Forelimb muscle (tissue), 1 donor: ENCODE measurements around the gene ASCL5. TPM values are rescaled to one million over a fixed set of nuclear protein-coding genes. Genes with fewer than 3 reads are reported as not detected.
"Not testable (repeated sequence)": the region's sequence is repeated elsewhere in the genome, so short reads cannot be mapped to it uniquely, and the experiment has no call there.

Experiments
- DNase-seq: peaks from one replicate; pipeline ENCODE4 v3.0.0-alpha.2; 2013; ENCODE audit warnings: low read depth
- polyA plus RNA-seq: library from polyadenylated mRNA; unstranded; fragments of 120-200 nt; gene quantifications from one replicate; pipeline ENCODE4 v1.2.1, GENCODE V29; 2013; ENCODE audit not compliant: insufficient read length

Gene ASCL5
- 0.32 TPM for polyA plus RNA-seq

DNA sequence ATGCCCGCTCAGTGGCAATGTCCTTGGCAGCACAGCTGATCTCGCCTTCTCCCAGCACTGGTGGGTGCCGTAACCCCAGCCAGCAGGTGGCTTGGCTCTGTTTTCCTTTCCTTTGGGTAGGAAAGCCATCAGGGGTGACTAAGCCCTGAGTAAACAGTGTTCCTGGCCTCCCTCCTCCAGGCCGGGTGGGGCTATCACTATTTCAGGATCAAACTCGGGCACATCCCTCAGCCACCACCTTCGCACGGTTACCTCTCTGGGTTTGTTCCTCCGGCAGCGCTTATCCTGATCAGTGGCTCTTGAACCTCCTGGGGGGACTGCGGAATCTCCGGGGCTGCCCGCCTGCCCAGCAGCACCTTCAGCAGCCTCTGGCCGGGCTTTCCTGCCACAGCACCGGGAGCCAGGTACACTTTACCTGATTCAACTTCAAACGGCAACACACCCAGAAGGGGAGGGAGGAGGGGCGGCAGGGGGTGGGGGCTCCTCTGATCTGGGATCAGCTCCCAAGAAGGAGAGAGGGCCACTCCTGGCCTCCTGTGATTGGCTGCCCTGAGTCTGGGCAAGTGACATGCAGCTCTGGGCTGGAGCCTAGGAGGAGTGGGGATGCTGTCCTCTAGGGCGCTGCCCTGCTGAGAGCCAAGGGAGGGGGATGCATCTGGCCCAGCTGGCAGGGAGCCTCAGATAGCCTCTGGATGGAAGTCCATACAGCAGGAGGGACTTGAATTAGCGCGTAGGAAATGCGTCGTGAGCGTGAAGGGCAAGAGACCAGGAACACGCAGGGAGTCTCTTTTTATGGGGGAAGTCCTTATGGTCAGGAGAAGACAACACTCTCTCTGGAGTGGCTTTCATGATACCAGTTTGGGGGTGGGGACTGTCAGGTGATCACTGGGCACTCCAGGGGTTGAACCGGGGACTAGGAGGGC lies at the start of gene ASCL5:
Gene ASCL5, minus strand, starts transcription at position 353 of the 923 bp plus-strand sequence. CDS start 11,812 bp downstream, outside the sequence.
- DNase-seq: no peak

GRCh38 chr1:201175820-201176500 lies 49.0 kb upstream of the ASCL5 start:
- no peak for DNase-seq

- no peak for DNase-seq
Observed at GRCh38 chr1:201173736-201174135, 46.8 kb upstream of the ASCL5 start.

DNA sequence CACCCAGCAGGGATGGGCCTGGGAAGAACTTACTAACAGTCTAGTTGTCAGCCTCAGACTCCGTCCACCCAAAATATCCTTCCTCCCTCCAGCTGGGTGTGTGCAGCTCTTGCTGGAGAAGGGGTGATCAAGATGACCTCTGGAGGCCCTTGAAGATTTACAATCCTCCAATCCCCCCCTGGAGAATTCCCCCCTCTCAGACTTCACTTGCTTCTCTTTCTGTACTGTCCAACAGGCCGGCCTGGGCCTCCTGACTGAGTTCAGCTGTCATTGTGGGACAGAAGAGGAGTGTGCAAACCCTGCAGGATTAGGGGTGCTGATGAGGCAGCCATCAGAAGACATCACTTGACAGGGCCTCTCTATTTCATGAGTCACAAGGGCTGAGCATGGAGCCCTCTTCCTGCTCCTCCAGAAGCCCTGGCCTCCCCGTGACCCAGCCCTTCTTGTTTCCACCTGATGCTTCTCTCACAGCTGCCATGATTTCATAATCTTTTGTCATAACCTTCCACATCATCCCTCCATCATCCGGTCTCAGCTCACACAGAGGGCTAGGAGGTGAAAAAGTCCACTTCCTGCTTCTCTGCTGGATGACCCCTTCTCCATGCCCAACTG lies 46.1 kb upstream of the ASCL5 start:
- DNase-seq: no peak

- no peak for DNase-seq
Observed at GRCh38 chr1:201172326-201172725, 45.3 kb upstream of the ASCL5 start.

DNA sequence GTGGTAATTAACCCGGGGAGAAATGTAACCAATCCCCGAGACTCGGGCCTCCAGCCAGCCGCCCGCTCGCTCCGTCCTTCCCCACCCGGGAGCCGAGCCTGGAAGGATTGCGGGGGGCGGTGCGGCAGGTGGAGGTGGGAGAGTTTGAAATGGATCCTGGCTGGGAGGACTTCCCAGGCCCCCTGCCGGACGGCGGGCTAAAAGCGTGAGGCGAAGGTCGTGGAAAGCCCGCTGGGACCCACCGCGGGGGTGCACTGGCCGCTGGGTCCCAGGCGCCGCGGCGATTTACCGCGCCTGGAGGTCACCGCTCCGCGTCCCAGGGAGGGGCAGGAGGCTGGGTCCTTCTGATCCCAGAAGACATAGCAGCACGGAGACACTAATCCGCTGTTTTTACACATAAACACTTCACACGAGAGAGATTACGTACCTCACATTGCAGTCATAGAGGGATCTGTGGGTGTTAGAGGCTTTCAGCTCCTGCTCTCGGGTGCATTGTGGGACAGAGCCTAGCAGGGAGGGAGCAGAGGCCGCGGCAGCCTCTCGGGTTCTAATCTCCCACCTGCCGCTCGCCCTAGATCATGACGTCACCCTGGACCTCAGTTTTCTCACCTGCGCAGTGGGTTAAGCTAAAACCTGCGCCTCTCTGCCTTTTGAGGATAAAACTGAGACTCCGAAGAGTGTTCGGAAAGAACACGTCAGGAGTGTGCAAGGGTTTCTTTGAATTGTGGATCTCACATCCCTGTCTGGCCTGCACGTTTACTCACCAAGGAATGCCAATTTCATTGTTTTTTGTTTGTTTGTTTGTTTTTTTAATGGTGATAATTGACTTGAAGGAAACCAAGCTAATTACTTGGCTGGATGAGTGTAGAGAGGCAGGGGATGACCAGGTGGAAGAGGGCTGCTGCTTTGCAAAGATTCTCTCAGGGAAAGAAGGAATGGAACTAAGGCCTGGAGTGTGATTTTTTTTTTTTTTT lies 44.4 kb upstream of the ASCL5 start:
- no peak for DNase-seq

DNA sequence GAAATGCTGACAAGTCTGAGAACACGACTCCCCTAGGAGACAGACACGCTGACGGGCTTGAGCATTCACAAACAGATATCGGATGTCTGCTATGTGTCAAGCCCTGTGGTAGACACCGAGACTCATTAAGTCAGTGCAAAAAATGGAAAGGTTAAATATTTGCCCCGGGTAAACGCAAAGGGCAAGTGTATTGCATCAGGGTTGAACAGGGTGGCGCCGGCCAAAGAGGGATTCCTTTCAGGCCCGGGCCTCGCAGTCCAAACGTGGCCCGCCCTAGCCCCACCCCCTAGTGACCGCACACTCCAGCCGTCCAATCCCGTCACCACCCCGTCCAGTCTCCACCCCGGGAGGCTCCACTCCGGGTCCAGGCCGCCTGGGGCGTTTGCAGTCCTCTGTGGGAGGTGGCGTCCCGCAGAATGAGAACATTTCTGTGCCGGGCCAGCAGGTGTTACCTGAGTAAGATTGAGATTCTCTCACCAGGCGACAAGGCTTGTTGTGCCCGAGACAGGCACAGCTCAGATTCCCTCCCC lies 43.6 kb upstream of the ASCL5 start:
- DNase-seq: peak; percentile 70

GRCh38 chr1:201169971-201170532 lies 43.1 kb upstream of the ASCL5 start:
- no peak for DNase-seq

- no peak for DNase-seq
Observed at GRCh38 chr1:201169203-201169602, 42.2 kb upstream of the ASCL5 start.

GRCh38 chr1:201167041-201167991 lies 40.3 kb upstream of the ASCL5 start:
- DNase-seq: no peak

GRCh38 chr1:201164645-201165044 lies 37.7 kb upstream of the ASCL5 start:
- DNase-seq: no peak

DNA sequence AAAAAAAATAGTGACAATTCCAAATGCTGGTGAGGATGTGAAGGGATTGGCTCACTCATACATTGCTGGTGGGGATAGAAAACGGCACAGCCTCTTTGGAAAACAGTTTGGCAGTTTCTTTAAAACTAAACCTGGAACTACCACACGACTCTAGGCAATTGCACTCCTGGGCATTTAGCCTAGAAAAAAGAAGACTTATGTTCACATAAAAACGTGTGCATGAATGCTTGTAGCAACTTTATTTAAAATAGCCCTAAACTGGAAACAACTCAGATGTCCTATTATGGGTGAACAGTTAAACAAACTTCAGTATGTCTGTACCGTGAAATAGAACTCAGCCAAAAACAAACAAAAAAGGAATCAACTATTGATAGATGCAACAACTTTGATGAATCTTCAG lies 36.7 kb upstream of the ASCL5 start:
- no peak for DNase-seq

DNA sequence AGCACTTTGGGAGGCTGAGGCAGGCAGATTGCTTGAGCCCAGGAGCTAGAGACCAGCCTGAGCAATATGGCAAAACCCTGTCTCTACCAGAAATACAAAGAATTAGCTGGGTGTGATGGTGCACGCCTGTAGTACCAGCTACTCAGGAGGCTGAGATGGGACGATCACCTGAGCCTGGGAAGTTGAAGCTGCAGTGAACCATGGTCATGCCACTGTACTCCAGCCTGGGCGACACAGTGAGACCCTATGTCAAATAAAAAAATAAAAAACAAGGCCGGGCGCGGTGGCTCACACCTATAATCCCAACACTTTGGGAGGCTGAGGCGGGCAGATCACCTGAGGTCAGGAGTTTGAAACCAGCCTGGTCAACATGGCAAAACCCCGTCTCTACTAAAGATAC lies 36.1 kb upstream of the ASCL5 start:
- not testable (repeated sequence) for DNase-seq

GRCh38 chr1:201157949-201158348 lies 31.0 kb upstream of the ASCL5 start:
- DNase-seq: no peak

- no peak for DNase-seq
Observed at GRCh38 chr1:201156819-201157218, 29.8 kb upstream of the ASCL5 start.

GRCh38 chr1:201156346-201156745 lies 29.4 kb upstream of the ASCL5 start:
- no peak for DNase-seq

DNA sequence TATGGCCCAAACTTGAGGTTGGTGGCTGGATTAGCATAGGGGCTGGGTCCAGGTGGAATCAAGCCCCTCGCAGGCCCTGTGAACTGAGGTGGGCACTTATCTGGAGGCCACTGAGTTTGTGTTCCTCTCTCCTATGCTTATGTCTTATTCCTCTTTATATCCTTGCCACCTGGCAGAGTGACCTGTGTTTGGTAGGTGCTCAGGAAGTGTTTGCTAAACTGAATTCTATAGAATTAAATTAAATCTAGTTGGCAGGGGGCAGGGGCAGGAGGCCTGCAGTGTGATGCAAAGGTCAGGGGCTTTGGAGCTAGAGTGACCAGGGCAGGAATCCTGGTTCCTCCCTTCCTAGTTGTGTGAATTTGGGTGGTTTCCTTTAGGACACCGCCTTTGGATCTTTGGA lies 28.4 kb upstream of the ASCL5 start:
- no peak for DNase-seq

DNA sequence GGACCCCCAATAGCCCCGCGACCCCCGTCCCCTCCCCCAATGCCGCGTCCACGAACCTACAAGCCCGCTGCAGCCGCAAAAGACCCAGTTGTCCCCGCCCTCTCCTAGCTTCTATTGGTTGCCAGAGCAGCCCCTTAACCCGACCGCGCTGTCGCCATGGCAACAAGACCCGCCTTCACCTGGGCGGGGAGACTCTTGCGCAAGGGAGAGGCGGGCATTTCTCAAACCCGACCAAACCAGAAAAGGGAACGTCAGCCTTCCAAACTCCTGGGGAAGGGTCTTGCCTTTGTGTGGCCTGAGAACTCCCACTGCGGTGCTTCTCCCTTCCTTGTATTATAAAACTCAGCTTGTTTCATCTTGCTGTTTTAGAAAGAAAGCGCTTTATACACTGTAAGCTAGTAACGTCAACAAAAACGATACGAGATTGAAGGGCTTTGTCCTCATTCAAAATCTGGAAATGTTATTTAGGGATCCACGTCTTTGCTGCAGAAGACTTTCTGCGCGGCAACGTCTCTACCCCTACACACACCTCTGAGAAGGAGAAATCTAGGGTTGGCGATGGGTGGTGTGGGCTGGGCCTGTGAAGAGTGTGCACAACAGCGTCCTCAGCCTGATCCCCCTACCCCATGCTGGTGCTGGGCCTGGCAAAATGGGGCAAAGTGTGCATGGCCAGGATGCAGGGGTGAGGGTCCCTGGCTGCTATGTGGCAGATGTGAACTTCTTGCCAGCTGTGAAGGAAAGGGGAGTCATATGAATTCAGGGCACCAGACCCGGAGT lies 27.6 kb upstream of the ASCL5 start, which contains the start of gene TMEM9:
Gene TMEM9, minus strand, starts transcription at position 86 of the 777 bp plus-strand sequence. CDS start 551 bp downstream, outside the sequence.
- DNase-seq: peak; percentile 95
